ENCODE measurements around the gene CARD10. TPM values are rescaled to one million over a fixed set of nuclear protein-coding genes. Genes with fewer than 3 reads are reported as not detected.
A peak's percentile ranks its signal among the peaks of the same experiment; 100 is the strongest.

Gene CARD10
- total RNA-seq, 1 donor from 2014 or later: 57.1 TPM

DNA sequence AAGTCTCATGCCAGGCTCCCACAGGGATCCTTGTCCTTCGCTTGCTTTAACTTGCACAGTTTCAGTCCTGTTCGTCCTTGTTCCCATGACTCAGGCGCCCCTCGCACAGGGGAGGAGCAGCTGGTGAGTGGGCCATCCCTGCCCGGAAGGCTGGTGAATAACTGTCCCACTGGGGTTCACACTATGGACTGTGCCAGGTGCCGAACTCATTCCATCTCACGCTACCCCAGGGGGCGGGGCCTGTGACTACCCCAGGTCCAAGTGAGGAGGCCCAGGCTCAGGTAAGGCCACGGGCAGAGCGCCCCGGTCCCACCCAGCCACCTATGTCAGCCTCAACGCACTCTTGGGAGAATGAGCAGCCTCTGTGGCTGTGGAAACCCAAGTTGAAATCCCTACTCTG, 7.2 kb upstream of the CARD10 start:
- no peak for DNase-seq (ENCODE audit: low read depth in 2 of 2)

DNA sequence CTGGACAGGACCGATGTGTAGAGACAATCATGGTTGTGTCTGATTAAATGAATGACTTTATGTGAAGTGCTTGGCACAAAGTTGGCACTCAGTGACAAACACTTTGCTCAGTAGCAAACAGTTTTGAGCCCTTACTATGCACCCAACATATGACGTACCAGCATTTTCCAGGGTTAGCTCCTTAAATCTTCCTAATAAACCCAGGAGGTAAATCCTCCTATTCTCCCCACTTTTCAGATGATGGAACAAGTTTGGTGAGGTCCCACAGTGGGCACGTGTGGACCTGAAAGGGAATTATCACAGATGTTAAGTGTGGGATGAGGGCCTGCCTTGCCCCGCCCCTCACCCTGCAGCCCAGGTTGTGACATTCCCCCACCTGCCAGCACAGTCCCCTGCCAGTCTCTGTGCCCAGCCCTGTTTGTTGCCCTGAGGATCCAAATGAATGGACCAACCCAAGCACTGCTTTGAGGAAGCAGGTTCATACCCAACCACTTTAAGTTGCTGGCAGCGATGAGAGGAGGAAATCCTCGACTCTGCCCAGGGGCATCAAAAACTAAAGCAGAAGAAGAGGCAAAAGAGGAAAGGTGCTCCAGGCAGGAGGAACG, 6.6 kb upstream of the CARD10 start:
- DNase-seq (ENCODE audit: low read depth in 2 of 2): no peak

DNA sequence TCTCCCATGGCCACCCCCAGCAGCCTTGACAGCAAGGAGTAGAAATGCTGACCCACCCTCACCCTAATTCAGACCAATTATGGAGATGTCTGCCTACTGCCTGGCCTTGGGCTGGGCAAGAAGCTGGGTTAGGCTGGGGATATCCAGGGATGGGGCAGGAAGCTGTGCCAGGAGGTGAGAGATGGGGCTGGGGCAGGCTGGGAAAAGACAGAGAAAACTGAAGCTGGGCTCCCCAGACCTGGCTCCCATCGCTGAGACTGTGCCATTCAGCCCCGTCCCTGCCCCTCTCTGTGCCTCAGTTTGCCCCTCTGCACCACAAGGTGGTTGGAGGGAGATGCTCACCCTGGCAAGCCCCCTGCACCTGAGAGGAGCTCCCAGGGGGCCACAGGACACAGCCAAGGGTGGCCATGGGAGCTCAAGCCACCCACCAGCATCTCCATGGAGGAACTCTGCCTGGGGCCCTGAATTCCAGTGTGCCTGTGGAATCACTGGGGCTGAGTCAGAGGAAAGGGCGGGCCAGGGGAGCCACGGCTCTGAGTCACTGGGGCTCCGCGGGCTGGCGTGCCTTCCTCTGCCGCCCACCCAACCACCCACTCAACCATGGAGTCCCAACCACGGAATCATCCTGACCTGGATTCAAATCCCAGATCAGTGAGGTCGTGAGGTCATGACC, 6.0 kb upstream of the CARD10 start:
- DNase-seq (ENCODE audit: low read depth in 2 of 2): peak; percentile 68 to 81

DNA sequence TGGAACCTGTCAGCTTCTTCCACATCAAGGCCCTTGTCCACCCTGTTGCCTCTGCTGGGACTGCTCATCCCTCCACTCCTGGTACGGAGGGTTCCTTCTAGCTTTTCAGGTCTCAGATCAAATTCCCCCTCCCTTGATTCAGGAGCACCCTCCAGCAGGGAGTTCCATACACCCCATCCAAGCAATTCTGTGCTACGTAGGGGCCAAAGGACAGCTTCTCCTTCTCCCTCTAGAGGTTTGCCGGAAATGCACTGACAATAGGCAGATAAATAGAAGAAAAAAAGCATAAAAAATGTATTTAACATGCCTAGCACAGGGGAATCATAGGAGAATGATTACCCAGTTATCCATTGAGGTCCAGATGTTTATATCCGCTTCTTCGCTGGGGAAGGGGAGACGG, 3.3 kb upstream of the CARD10 start:
- no peak for DNase-seq (ENCODE audit: low read depth in 2 of 2)

DNA sequence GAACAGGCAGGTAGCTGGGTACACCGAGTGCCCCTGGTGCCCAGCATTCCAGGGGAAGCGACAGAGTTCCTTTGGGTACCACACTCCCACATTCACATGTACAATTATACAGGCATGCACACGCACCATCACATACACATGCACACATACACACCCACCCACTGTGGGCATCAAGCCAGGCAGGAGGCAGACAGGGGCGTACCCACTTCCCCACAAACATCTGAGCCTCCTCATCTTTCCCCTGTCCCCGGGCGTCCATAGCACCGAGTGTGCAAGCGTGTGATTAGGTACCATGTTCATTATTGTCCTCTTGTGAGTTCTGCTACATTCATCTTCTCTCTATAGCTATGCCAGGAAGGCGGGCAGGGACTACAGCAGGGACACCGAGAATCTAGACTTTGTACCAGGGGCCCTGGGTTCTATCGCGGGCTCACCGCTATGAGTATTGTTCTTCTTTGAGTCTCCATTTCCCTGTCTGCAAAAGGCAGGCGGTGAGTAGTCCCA, 2.1 kb upstream of the CARD10 start:
- DNase-seq (ENCODE audit: low read depth in 2 of 2): no peak

DNA sequence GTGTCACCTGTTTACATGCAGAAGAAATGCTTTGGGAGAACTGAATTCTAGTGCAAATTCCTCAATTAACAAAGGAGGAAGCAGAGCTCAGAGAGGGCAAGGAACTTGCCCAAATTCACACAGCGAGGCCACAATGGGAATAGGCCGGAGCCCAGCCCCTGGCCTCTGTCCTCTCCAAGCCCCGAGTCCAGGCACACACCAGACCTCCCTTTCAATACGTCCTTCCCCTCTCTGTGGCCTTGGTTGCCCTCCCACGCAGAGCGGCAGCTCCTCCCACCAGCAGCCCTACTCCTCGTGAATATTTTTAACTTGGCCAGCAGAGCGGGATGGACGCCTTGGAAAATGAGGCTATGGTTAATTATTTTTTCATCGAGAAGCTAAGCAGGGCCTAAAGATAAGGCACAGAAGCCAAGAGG, 1.6 kb upstream of the CARD10 start:
- DNase-seq (ENCODE audit: low read depth in 2 of 2): no peak

DNA sequence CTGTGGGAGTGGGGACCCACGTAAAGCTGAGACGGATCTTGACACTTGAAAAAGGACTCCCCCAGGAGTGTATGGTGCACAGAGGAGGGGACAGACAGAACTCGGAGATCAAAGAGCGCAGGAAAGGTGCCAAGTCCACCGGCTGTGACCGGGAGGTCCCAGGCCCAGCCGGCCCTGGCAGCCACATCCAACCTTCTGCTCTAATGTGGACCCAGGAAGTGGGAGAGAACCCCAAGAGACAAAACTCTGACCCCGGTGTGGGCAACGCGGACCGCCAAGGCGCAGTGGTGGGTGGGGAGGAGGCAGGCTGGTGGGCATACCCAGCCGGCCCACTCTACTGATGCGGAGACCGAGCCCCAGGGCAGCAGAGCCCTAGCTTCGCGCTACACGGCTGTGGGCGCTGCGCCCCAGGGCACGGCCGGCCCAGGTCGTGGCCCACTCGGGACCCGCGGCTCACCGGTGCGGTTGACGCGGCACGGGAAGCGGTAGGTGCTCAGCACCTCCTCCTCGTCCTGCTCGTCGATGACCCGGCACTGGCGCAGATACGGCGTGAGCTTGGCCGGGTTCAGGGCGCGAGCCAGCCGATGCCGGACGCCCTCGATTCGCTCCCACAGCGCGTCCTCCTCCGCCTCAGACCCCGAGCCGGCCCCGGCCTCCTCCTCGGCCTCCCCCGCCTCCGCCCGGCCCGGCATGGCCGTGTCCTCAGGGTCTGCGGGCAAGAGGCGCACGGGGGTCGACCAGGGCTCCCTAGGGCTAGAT, 527 bp downstream of the CARD10 start:
- peak; percentile 32 to 35 for DNase-seq (ENCODE audit: low read depth in 2 of 2)

DNA sequence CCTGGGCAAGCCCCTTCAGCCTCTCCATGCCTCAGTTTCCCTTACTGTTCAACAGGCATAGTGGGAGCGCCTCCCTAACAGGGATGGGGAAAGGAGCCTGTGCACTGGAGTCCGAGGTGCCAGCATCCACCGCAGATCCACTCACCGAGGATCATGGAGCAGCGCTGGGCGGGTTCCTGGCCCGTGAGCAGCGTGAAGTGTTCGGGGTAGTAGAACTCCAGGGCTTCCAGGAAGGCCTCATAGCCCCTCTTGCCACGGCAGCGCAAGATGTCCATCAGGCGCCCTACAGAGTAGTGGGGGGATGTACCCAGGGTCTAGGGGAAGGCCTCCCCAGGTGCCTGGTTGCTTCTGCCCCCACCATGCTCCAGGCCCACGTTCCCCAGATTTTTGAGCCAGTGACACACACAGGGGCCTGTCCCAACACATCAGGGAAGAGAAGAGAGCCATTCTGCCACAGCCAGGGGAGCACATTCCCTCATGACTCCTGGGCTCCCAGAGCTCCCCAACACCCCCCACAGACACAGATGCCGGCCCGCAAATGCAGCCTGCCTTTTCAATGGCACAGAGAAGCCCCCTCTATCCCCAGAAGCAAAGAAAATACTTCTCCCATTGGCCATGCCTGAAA, 1.3 kb downstream of the CARD10 start:
- no peak for DNase-seq (ENCODE audit: low read depth in 2 of 2)

DNA sequence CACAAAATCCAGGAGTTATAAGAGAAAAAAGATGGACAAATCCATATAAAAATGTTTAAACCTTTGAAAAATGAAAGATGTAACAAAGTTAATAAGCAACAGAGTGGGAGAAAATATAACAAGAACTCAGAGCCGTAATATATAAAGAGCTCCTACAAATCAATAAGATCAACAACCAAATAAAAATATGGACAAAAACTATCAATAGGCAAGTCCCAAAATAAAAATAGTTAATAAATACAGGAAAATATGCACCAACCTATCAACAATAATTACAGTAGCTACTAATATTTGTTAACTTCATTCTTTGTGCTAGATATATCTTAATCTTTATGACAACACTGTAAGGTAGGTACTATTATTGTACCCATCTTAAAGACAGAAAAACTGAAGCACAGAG, 2.8 kb downstream of the CARD10 start:
- no peak for DNase-seq (ENCODE audit: low read depth in 2 of 2)

DNA sequence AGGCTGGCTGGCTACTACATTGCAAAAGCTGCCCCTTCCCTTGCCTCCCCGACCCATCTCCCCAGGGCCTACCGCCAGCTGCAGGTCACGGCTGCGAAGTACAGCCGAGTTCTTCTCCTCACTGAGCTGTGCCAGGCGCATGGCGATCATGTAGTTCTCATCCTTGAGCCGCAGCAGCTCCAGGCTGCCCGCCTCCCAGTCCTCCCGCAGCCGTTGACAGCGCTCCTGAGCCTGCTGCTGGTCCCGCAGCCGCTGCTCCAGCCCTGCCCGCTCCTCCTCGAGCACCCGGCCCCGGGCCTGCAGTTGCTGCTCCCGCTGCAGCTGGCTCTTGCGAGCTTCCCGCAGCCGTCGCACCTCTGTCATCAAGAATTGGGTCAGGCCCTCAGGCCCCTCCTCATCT, 3.3 kb downstream of the CARD10 start:
- no peak for DNase-seq (ENCODE audit: low read depth in 2 of 2)

DNA sequence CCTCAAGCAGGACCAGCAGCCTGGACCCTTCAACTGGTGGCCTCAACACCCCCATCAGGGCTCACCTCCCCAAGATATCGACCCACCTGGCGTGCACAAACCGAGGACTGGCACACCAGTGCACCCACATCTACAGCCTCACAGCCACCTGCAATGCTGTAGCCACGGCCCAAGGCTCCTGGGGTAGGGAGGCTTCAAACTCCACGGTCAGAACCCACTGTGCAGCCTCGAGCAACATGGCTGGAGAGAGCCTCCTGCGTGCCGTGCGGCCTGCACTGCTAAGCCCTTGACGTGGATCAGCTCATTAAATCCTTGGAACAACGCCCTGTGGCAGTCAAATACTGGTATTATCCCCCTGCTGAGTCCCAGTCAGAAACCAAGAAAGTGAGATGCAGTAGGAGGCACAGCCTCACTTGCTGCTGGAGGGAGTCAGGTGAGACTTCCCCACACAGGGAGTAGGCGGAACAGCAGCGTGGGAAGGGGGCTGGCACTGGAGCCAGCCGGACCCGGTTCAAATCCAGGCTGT, 4.6 kb downstream of the CARD10 start:
- DNase-seq (ENCODE audit: low read depth in 2 of 2): no peak

DNA sequence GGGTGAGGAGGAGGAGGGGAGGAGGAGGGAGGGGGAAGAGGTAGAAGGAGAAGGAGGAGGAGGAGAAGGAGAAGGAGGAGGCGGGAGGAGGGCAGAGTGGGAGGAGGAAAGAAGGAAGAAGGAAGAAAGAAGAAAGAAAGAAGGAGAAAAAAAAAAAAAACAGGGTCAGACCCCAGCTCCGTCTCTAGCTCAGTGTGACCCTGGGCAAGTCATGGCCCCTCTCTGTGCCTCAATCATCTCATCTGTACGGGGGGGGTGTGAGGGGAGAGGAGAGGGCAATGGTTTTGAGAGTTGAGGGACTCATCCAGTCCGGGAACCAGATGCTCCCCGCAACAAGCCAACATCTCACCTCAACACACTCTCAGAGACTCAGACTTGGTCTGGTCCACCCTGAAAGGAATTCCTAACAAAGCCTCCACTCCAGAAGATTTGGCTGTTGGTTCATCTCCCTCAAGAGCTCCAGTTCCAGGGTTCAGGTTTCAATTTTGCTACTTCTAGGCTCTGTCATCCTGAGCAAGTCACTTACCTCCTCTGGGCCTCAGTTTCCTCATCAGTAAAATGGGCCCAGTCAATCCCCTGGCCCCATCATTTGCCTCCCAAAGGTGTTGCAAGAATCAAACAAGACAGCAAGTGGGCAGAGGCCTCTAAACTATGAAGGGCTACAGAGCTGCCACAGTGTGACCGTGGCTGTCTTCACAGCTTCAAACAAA, 7.7 kb downstream of the CARD10 start:
- no peak for DNase-seq (ENCODE audit: low read depth in 2 of 2)

DNA sequence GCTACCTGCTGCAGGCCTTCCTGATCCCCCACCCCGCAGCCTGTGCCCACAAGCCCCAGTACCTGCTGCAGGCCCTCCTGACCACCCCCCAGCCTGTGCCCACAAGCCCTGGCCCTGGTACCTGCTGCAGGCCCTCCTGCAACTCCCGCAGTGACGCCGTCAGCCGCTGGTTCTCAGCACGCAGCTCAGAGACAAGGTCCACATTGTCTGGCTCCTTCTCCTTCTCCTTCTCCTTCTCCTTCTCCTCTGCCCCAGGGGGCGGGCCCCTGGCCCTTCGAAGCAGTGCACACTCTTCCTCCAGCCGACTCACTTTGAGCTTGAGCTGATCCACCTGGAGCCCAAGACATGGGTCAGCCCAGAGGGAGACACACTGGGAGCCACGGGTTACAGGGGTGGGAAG, 9.1 kb downstream of the CARD10 start:
- DNase-seq (ENCODE audit: low read depth in 2 of 2): no peak

DNA sequence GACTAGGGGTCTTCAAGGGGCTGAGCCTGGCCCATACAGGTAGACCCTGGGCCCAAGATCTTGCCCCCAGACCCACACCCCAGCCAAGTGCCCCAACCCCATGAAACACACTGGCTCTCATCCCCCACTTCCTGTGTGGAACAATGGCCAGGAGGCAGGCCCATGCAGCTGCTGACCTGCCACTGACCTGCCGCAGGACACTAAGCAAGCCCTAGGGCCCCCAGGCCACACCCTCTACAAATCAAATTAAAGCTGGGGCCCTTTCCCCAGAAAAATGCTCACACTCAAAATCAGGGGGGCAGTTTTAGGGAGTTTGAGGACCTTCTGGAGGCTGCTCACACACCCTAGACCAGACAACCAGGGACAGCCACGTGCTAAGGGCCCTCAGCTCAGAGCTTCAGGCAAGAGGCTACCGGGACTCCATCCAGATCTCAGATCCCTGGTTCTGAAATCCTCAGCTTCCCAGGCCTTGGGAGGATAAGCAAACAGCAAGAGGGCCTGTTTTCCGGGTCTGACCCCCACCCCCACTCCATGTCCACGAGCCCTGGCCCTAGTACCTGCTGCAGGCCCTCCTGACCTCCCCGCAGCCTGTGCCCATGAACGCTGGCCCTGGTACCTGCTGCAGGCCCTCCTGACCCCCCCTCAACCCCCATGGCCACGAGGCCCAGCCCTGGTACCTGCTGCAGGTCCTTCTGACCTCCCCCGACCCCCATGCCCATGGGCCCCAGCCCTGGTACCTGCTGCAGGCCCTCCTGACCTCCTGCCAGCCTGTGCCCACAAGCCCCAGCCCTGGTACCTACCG, 10.0 kb downstream of the CARD10 start:
- DNase-seq (ENCODE audit: low read depth in 2 of 2): peak; percentile 65 to 67

DNA sequence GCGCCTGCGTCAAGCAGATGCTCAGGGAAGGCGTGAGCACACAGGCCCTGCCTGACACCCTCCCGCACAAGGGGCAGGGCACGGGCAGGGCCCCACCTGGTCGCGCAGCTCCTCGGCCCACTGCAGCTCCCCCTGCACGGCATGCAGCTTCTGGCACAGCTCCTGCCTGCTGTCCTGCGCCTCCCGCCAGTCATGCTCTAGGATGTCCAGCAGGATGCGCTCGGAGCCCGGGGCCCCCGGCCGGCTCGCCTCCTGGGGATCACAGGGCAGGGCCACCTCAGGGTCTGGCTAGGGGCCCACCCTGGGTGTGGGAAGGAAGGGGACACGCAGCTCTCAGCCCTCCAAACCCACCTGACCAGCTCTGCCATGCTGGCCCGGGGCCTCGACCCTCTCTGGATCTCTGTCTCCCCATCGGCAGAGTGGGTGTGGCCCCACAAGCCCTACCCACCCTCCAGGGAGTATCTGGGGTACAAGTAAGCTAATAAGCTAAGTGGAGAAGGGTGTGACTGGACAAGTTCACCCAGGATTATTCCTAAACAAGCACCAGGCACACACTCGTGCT, 10.7 kb downstream of the CARD10 start:
- peak; percentile 58 to 70 for DNase-seq (ENCODE audit: low read depth in 2 of 2)

DNA sequence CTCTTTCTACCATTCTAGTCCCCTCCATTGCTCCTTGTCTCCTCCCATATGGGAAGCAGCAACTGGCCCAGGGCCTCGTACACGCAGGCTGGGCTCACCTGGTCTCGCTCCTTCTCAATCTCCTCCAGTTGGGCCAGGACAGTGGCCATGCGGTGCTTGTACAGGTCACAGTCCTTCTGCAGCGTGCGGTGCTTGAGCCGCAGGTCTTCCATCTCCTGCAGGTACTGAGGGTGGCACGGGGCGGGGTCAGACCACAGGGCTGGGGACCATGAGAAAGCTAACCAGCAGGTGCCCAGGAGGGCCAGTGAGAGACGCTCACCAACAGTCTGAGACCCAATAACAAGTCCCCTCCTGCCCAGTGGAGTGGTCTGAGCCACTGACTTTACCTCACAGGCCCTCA, 11.5 kb downstream of the CARD10 start:
- no peak for DNase-seq (ENCODE audit: low read depth in 2 of 2)

DNA sequence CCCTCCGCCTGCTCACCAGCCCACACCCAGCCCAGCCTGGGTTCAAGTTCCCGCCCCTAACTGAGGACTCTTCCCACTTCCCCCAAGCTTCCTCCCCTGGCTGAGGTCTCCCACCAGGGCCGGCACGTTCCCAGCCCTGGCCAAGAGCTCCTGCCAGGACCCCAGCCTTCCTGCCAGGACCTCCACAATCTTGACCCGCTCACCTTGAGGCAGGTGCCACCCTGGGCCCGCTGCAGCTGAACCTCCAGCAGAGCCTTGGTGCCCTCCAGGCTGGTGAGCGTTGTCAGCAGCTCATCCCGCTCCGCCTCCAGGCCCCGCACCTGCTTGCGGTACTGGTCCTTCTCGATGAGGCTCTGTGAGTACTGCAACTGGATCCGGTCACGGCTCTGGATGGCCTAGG, 13.2 kb downstream of the CARD10 start:
- no peak for DNase-seq (ENCODE audit: low read depth in 2 of 2)

DNA sequence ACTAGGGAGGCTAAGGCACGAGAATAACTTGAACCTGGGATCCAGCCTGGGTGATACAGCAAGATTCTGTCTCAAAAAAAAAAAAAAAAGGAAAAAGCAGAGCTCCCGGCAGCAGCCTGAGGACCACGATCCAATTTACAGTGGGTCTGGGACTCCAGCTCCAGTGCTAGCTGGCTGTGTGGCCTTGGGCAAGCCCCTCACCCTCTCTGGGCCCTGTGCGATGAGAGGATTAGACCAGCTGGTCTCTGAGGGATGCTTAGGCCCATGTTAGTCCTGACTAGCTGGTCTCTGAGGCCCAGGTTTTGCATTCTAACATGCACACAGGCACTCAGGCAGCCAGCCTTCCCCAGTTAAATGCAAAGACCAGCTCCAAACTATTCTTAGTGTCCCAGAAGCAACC, 13.7 kb downstream of the CARD10 start:
- no peak for DNase-seq (ENCODE audit: low read depth in 2 of 2)

DNA sequence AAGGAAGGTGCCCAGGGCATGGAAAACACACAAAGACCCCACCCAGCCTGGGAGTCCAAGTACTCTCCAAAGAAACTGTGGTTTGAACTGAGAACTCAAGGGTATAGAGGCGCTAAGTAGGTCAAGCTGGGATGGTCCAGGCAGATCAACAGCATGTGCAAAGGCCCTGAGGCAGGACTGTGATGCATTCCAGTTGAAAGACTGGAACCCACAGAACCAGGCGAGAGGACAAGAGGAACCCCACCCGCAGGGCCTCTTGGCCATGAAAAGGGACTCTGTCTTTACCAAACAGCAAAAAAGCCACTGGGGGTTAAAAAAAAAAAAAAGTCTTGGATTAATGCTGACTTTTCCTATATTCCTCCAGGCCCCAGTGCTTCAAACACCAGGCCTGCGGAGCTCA, 14.3 kb downstream of the CARD10 start:
- no peak for DNase-seq (ENCODE audit: low read depth in 2 of 2)

DNA sequence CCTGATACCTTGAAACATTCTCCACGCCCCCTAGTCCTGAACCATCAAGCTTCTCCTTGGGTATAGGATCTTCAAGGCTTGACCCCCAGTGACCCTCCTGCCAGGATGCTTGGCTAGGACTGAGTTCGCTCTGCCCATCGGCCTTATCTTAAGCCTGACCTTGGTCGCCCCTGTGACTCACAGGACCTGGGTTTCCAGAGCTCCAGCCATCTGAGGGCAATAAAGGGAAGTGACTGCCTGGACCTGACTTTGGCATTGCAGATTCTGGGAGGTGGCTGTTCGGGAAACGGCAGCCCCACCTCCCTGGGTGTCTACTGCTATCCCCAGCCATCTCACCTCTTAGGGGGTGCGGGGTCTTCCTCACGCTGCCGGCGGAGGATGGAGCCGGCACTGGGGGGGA, 15.4 kb downstream of the CARD10 start:
- peak in 1 of 2 donors; percentile 38 for DNase-seq (ENCODE audit: low read depth in 2 of 2)

Measured in lung microvascular endothelial cell (primary cell).